ENCODE data around the gene SPSB1.

SPSB1 gene

DNA sequence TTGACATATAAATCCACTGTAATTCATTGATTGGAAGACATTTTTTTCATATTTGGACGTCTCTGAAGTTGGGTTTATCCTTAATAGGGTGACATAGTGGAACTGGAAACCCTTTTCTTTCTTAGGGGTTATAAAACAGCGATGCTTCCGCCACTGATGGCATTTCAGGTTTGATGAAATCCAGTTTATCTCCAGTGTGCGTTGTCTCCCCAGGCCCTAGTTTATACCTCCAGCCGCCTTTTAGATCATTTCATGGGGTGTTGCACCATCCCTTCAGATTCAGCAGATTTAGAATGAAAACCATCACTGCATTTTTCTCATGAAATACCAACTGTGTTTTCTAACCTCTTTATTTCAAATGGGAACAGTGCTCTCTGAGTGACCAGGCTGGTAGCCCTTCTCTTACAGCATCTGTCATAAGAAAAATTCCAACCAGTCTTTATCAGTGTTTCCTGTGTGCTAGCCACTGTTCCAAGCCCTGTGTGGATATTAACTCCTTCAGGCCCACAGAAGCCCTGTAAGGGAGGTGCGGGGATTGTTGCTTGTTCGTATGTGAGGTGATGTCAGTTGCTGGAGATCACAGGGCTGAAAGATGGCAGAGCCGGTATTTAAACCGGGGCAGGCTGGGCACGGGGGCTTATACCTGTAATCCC lies 39.1 kb upstream of the SPSB1 start:
- TF ChIP-seq, protein P1, sequence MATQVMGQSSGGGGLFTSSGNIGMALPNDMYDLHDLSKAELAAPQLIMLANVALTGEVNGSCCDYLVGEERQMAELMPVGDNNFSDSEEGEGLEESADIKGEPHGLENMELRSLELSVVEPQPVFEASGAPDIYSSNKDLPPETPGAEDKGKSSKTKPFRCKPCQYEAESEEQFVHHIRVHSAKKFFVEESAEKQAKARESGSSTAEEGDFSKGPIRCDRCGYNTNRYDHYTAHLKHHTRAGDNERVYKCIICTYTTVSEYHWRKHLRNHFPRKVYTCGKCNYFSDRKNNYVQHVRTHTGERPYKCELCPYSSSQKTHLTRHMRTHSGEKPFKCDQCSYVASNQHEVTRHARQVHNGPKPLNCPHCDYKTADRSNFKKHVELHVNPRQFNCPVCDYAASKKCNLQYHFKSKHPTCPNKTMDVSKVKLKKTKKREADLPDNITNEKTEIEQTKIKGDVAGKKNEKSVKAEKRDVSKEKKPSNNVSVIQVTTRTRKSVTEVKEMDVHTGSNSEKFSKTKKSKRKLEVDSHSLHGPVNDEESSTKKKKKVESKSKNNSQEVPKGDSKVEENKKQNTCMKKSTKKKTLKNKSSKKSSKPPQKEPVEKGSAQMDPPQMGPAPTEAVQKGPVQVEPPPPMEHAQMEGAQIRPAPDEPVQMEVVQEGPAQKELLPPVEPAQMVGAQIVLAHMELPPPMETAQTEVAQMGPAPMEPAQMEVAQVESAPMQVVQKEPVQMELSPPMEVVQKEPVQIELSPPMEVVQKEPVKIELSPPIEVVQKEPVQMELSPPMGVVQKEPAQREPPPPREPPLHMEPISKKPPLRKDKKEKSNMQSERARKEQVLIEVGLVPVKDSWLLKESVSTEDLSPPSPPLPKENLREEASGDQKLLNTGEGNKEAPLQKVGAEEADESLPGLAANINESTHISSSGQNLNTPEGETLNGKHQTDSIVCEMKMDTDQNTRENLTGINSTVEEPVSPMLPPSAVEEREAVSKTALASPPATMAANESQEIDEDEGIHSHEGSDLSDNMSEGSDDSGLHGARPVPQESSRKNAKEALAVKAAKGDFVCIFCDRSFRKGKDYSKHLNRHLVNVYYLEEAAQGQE (IDR thresholded peaks at IDR 0.05; ENCODE audit: insufficient read depth in 1 of 2, low read depth in 2 of 2, low read length in 2 of 2): no peak
- TF ChIP-seq POLR2AphosphoS5 (IDR thresholded peaks at IDR 0.05; ENCODE audit: low read depth, low read length): no peak
- TF ChIP-seq TAF1 (IDR thresholded peaks at IDR 0.05; ENCODE audit: borderline replicate concordance, insufficient read depth, low read length): no peak
- TF ChIP-seq SIN3A (IDR thresholded peaks at IDR 0.05; ENCODE audit: borderline replicate concordance, insufficient read depth, low read length): no peak
- TF ChIP-seq FOXP2 (optimal IDR thresholded peaks at IDR 0.05; ENCODE audit: borderline replicate concordance, extremely low read depth, extremely low read length, insufficient read depth): no peak

DNA sequence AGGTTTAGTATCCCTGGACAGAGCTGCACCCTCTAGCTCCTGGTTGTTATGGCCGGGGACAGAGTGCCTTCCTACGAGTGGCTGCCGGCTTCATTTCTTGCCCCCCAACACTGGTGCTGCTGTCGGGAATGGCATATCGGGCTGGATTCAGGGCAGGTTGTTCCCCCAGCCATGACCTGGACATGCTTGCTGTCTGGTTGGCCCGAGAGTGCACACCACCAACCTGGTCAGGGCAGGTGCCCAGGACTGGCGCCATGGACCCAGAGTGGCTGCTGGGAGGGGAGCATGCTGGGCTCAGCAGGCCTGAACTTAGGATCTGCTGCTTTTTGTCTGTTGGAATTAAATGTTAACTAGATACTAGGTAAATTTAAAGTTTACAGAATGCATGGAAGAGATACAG lies 36.4 kb upstream of the SPSB1 start:
- TF ChIP-seq POLR2AphosphoS5 (IDR thresholded peaks at IDR 0.05; ENCODE audit: low read depth, low read length) (no peak), SIN3A (IDR thresholded peaks at IDR 0.05; ENCODE audit: borderline replicate concordance, insufficient read depth, low read length) (no peak), TAF1 (IDR thresholded peaks at IDR 0.05; ENCODE audit: borderline replicate concordance, insufficient read depth, low read length) (no peak), FOXP2 (optimal IDR thresholded peaks at IDR 0.05; ENCODE audit: borderline replicate concordance, extremely low read depth, extremely low read length, insufficient read depth) (no peak)
- TF ChIP-seq, protein P1 (IDR thresholded peaks at IDR 0.05; ENCODE audit: insufficient read depth in 1 of 2, low read depth in 2 of 2, low read length in 2 of 2): no peak

DNA sequence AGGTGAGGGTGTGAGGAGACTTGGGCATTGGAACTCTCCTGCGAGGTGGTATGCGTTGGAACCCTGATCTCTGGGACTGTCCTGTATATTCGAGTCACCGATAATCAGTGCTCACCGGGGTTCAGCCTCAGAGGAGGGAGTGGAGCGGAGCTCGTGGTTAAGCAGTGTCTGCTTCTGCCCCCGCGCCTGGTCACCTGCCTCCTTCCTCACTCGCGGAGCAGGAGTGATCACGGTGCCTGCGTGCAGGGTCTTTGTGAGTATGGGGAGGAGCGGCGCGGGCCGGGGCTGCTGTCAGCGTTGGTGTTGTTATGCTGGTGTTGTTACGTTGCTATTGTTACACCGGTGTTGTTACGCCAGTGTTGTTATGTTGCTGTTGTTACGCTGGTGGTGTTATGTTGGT lies 34.8 kb upstream of the SPSB1 start:
- TF ChIP-seq FOXP2 (optimal IDR thresholded peaks at IDR 0.05; ENCODE audit: borderline replicate concordance, extremely low read depth, extremely low read length, insufficient read depth) (no peak), SIN3A (IDR thresholded peaks at IDR 0.05; ENCODE audit: borderline replicate concordance, insufficient read depth, low read length) (no peak), TAF1 (IDR thresholded peaks at IDR 0.05; ENCODE audit: borderline replicate concordance, insufficient read depth, low read length) (no peak)

- no peak for TF ChIP-seq TAF1 (IDR thresholded peaks at IDR 0.05; ENCODE audit: borderline replicate concordance, insufficient read depth, low read length)
These were observed 34.1 kb upstream of the SPSB1 start for GRCh38 chr1:9258629-9259028.

DNA sequence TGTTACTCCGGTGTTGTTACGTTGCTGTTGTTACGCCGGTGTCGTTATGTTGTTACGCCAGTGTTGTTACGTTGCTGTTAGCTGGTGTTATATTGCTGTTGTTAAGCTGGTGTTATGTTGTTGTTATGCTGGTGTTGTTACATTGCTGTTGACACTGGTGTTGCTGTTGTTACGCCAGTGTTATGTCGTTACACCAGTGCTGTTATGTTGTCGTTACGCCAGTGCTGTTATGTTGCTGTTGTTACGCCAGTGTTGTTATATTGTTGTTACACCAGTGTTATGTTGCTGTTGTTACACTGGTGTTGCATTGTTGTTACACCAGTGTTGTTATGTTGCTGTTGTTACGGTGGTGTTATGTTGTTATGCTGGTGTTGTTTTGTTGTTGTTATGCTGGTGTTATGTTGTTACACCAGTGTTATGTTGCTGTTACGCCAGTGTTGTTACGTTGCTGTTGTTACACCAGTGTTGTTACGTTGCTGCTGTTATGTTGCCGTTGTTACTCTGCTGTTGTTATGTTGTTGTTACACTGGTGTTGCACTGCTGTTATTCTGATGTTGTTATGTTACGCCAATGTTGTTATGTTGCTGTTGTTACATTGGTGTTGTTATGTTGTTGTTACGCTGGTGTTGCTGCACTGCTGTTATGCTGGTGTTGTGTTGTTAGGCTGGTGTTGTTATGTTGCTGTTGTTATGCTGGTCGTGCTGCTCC lies 32.5 kb upstream of the SPSB1 start:
- TF ChIP-seq POLR2AphosphoS5 (IDR thresholded peaks at IDR 0.05; ENCODE audit: low read depth, low read length) (no peak), SIN3A (IDR thresholded peaks at IDR 0.05; ENCODE audit: borderline replicate concordance, insufficient read depth, low read length) (no peak), FOXP2 (optimal IDR thresholded peaks at IDR 0.05; ENCODE audit: borderline replicate concordance, extremely low read depth, extremely low read length, insufficient read depth) (no peak), TAF1 (IDR thresholded peaks at IDR 0.05; ENCODE audit: borderline replicate concordance, insufficient read depth, low read length) (no peak)
- TF ChIP-seq, protein P1 (IDR thresholded peaks at IDR 0.05; ENCODE audit: insufficient read depth in 1 of 2, low read depth in 2 of 2, low read length in 2 of 2): no peak

DNA sequence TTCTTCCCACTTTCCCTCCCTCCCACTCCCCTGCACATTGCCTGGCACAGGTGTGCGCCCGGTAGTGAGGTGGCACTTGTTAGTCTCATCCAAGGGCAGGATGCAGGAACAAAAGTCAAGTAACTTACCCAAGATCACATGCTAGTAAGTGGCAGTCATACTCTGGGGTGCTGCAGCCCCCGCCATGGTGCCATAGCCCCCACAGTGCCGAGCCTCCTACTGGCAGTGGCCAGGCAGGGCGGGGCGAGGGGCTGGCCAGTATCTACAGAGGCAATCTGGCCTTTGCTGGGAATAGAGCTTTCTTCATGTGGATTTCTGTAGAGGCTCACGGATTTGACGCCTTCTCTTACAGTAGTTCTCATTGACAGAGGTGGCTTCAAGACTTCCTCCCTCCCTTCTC lies 31.2 kb upstream of the SPSB1 start:
- TF ChIP-seq TAF1 (IDR thresholded peaks at IDR 0.05; ENCODE audit: borderline replicate concordance, insufficient read depth, low read length): no peak
- no peak for TF ChIP-seq FOXP2 (optimal IDR thresholded peaks at IDR 0.05; ENCODE audit: borderline replicate concordance, extremely low read depth, extremely low read length, insufficient read depth)
- TF ChIP-seq POLR2AphosphoS5 (IDR thresholded peaks at IDR 0.05; ENCODE audit: low read depth, low read length): no peak
- TF ChIP-seq SIN3A (IDR thresholded peaks at IDR 0.05; ENCODE audit: borderline replicate concordance, insufficient read depth, low read length): no peak
- TF ChIP-seq, protein P1 (IDR thresholded peaks at IDR 0.05; ENCODE audit: insufficient read depth in 1 of 2, low read depth in 2 of 2, low read length in 2 of 2): no peak
